Measurements from ENCODE around the gene THY1.

The THY1 gene

GRCh38 chr11:119368121-119369034, 54.6 kb downstream of the THY1 start:
- peak in 1 of 2 experiments; percentile 20 for DNase-seq

DNA sequence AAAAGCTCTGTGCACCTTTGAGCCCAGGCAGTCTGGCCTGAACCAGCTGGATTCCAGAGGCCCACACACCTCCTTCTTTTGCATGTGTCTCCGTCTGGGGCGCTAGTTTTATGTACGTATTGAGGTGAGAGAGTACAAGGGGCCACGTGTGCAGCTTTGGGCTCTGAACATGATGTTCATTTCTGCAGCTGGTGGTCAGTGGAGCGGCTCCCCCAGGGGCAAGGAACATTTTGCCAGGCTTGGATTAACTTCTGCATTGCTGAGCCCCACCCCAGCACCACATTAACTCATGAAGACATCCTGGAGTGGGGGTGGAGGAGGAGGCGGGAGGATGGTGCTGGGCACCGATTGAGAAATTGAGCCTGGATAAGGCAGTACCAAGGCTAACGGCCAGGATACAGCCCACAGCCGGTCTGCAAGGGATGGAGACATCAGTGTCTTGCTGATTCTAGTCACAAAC, 55.3 kb downstream of the THY1 start:
- no peak for DNase-seq
